Stimulated activated CD8-positive, alpha-beta memory T cell treated with anti-CD3 and anti-CD28 coated beads, Interleukin-2, amount 100 ng/mL, for 48 hours (primary cell): ENCODE measurements around the gene TBCCD1.
"Not testable (repeated sequence)": the region's sequence is repeated elsewhere in the genome, so short reads cannot be mapped to it uniquely, and the experiment has no call there.

Source experiments
- DNase-seq, 2 donors: peaks; one replicate each; pipeline ENCODE4 v3.0.0-alpha.2; 2020; ENCODE audit warnings: low read depth in 2 of 2

Gene TBCCD1

DNA sequence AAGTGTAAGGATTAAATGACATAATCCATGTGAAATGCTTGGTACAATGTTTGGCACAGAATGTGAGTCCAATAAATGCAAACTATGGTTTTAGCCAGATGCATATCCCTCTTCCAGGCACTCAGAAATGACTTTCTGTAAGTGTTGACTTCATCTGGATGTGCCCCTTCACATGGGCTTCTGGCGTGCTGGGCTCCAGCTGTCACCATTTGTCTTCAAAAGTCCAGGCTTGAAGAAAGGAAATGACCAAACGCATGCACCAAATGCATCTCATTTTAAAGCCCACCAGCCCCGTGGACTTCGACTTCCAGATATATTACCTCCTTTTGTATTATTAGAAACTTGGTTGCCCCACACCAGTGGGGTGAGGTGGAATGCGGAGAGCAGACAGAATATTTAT is 46.7 kb downstream of the TBCCD1 start:
- DNase-seq: no peak

DNA sequence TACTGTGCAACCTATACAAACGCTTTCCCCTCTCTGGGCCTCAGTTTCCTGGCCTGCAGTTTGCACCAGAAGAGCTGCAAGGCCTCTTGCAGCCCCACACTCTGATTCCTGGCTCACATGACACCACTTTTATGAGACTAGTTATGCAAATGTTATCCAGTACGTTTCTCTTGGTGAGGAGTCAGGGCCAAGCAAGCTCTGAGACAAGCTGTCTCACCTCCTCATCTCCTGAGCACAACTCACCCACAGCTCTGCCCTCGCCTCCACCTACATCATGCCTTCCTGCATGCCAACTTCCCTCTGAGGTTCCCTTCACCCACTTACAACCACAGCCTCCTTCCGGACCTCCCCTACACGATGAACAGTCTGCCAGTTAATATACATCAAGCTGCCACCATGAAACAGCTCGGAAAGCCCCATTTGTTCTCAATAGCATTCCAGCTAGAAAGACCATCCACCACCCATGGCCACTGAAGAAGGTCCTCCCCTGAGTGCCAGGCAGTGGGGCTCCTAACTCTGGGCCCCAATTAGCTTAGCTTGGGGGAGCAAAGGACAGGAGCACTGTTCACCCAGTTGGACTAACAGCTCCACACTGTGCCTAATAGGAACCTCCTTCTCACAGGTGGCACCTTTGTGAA is 48.0 kb downstream of the TBCCD1 start:
- DNase-seq: peak in 1 of 2 donors; percentile 18

DNA sequence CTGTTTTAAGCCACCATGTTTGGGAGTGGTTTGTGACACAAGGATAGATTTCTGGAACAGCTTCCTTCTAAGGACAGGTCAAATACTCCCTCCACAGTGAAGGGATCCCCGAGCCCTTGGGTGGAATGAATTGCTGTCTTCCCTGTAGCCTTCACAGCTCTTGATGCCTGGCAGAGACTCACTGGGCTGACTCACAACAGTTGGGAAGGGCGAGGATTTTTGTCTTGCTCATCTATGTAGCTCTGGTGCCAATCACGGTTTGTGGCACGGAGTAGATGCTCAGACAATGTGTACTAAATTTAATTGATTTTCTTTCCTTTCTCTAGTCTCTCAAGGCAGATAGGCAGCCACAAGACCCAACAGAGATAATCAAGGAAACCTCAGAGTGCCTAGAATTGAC is 49.9 kb downstream of the TBCCD1 start:
- DNase-seq: no peak

DNA sequence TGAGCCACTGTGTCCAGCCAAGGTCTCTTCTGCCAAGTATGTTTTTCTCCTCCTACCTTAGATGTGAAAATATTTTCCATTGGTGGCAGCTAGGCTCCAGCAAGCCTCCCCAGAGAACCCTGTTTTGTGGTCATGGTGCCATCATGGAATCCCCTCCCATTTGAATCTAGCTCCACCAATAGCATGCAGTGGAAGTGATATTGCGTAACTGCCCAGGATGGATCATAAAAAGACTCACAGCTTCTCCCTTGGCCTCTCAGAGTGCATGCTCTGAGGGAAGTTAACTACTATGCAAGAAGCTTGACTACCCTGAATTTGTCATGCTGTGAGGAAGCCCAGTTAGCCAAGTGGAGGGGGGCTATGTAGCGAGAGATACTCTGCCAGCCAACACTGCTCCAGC is 50.5 kb downstream of the TBCCD1 start:
- no peak for DNase-seq

DNA sequence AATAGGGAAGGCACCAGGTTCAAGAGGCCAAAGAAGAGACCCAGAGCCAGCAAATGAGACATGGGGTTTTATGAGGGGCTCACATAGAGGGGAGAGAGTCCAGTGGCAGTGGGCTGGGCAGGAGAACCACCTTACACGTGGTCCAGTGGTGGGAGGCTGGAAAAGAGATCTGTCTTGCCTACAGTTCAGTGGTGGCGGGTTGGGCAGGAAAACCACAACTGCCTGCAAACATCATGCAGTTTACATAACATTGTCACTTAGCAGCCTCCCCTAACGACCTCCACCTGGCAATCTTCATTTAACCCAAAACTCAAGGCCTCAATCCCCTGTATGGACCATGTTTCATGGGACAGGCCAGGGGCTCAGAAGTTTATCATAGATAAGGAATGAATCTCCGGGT is 52.0 kb downstream of the TBCCD1 start:
- DNase-seq: no peak

DNA sequence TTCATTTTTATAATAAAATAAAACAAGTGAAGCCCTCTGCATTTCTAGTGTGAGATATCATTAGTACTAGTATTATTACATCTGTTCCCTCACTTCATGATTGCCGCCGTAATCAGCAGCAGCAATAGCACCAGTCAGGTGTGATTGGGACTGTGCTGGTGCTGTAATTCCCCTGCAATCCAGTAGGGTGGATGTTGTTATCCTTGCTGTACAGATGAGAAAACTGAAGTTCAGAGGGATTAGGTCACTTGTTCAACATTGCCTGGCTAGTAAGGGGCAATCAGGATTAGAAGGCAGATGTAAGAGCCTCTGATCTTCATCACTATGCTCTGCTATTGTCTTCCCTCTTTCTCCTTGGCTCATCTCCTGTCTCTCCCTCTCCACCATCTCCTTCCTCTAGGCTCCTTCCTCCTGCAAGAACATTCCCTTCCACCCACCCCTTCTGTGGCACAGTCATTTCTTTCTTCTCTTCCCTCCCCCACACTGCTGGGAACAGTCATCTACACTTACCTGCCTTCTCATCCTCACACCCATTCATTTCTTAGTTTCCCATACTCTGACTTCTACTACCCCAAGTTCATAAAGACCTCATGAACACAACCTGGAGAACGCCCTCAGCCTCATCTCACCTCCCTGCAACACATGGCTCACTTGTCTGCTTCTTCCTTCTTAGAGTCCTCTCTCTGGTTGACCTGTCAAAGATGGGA is 52.7 kb downstream of the TBCCD1 start:
- DNase-seq: no peak

DNA sequence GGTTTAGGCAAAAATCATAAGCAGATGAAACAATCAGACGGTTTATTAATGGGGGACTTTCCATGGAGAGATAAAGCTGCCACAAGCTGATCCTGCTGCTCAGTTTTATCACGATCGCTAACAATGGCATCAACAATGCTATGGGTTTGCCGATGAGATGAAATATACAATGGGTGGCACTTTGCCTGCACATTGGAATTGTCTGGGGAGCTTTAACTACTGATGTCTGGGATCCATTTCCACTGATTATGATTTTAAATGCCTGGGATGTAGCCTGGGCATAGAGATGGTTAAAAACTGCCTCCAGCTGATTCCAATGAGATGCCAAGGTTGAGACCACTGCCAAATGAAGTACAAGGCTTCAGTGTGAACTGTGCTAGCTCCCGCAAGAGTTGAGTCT is 53.8 kb downstream of the TBCCD1 start:
- no peak for DNase-seq

DNA sequence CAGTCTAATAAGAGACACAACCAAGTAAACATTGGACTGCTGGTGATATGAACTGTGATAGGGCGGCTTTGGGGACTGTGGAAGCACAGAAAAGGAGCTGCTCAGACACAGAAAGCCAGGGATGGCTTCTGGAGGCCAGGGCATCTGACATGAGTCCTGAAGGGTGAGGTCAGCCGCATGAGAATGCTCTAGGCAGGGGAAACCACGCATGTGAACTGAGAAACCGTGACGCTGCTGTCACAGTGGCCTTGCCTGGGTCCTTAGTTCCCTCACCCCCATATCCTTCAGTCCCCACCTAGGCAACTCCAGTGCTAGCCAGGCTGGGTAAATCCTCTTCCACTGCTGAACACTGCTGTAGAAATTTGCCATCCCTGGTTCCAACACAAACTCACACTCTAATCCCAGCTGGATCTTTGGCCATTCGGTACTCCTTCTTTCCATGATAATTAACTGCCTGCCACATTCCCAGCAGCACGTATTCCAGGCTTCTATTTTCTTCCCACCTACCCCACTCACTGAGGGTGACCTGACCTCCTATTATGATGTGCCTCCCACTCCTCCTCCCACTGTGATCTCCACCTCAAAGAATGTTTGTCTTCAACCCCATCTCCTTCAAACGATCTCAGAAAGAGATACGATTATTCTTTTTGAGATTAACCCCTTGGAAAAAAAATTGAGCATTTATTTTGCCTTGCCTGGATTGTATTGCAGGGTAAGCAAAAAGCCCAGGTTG is 54.4 kb downstream of the TBCCD1 start:
- DNase-seq: no peak

DNA sequence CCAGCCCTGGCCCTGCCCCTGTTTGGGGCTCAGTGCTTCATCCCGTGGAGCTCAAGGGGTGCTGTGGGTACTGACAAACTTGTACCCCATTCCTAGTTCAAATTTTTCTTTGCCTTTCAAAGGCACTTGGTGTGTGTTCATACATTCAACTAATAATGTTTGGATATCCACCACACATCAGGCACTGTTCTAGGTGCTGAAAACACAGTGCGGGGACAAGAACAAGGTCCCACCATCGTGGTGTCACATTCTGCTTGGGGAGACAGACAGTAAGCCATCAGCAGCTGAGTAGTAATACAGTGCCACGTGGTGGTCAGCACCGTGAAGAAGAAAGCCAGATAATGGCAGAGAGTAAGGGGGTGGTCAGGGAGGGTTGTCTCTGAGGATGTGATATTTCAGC is 55.4 kb downstream of the TBCCD1 start:
- no peak for DNase-seq

DNA sequence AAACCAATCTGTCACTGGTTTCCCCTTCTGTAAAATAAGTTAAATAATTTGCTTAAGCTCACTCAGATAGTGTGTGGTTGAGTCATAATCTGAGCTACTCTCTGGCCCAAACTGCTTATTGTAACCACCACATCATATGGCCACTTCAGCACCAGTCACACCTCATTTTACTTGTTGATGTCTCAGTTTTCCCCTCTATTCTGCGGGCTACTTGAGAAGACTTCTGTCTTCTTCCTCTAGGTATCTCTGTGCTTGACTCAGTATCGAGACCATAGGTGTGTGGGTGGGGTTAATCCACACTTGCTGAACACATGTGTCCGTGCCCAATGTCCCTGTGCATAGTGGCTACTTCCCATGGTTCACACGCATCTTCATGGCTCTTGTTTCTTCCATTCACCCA is 55.9 kb downstream of the TBCCD1 start:
- DNase-seq: no peak

DNA sequence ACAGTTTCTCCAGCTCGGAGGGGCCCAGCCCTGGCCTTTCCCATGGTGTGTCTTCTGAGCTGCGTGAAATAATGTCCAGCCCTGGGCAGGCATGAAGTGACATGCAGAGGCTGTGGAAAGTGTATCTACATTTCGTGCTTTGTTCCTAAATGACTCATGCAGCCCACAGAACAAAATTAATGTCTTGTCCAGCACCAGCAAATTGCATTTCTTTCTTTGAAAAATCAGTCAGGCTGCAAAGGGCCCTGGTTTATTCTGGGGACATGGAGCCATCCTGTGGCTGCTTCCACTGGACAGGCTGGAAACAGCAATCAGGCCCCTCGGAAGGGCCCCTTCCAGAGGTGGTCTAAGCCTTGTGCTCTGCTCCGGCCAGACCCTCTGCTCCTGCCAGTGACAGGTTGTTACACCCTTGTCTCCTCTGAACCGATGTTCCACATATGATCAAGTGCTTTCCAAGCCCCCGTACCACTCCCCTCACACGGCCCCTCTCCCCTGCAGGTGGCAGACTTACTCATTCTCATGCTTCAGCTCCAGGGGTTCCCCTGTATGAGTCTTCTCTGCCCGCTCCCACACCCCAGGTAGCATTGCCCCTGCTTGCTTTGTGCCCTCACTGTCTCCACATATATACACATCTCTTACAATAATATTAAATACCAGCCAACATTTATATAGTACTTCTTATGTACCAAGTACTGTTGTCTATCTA is 56.6 kb downstream of the TBCCD1 start:
- no peak for DNase-seq

DNA sequence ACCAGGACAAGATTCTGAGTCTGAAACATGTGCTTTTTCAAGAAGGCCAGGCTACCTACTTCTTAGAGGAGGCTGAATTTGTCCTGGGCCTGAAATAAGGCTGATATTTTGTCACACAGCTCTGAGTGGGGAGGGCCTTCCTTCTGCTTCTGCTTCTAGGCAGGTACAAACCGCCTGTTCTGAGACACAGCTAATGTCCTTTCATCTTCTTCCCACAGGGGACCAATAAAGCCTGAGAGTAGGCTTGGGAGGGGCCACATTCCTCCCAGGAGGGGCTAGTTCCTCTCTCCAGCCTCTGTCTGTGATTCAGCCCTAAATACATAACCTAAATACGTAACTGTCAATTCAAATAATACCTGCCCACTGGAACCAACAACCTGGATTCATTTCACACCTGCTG is 57.7 kb downstream of the TBCCD1 start:
- DNase-seq: no peak

DNA sequence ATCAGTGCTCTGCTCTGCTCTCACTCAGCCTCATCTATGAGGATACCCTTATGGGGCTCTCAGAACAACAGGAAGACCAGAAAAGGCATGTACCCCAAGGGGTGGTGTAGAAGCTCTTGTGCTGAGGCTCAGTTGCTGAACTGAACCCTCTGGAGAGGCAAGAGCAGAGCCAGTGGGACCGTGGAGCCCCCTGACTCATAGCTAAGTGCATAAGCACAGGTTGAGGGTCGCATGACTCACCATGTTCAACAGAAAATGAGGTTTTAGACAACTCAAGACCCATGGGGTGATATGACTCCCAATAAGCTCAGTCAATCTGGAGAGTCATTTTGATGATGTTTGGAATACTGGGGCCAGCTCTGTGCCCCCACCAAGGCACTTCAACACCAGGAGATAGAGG is 60.3 kb downstream of the TBCCD1 start:
- no peak for DNase-seq

DNA sequence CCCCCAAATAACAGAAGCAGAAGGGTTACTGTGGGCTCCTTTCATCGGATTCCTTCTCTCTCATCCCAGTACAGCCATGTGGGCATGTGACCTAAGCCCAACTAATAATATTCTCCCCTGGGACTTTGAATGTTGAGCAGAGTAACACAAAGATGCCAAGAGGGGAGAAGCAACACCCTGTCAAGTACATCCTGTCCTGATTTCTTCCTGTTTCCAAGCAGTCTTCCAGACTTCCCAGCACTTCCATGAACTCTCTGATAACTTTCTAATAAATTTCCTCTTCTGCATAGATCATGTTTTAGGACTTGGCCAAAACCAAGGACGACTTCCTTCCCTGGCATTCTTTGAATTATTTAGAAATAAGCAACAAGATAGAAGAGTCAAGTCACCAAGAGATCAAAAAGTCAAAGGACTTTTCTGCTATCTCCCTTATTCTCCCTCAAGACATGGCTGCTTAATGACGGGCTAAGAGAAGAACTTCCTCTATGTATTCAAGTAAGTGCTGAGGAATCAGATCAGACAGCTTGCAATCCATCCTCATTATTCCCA is 60.9 kb downstream of the TBCCD1 start:
- DNase-seq: no peak

DNA sequence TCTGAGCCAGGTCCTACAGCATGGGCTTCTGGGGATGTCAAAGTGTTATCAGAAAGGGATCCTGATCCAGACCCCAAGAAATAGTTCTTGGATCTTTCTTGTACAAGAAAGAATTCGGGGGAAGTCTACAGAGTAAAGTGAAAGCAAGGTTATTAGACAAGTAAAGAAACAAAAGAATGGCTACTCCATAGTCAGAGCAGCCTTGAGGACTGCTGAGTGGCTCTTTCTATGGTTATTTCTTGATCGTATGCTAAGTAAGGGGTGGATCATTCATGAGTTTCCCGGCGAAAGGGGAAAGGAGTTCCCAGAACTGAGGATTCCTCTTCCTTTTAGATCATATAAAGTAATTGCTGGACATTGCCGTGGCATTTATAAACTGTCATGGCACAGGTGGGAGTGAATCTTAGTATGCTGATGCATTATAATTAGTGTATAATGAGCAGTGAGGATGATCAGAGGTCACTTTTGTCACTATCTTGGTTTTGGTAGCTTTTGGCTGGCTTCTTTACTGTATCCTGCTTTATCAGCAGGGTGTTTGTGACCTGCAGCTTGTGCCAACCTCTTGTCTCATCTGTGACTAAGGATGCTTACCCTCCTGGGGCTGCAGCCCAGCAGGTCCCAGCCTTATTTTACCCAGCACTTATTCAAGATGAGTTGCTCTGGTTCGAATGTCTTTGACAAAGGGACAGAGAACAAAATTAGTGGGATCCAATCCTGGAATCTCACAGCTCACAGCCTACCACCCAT is 64.0 kb downstream of the TBCCD1 start:
- DNase-seq: no peak

DNA sequence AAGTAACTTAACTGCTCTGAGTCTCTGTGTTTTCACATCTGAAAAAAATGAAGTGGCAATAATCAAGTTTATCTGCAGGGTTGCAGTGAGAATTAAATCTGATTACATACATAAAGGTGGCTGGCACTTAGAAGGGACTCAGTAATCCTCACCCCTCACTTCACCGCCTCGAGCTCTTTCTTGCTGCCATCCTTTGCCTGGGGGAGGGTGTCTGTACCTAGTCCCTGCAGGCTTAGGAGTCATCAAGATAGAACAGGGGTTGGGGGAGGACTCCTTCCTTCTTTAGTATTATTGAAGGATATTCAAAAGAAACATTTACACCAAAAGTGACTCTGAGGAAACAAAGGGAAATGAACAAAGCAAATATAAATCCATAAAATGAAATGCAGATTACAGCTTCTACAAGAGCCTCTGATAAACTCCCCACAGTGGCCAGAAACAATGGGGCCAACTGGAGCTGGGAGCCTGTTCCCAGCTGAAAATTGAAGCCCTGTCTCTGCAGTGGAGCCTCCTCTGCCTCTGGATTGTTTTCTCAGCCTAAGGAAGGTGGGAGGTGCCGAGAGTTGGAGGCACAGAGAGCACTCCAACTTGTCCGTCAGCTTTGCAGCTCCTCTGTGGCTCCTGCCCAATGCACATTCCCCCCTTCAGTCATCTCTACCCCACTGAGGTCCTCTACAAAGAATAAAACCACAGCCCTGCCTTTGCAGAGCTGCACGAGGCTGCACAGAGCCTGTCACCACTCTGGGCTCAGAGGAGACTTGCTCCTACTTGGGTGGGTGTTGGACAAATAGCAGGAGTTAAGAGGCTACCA is 64.8 kb downstream of the TBCCD1 start:
- no peak for DNase-seq

DNA sequence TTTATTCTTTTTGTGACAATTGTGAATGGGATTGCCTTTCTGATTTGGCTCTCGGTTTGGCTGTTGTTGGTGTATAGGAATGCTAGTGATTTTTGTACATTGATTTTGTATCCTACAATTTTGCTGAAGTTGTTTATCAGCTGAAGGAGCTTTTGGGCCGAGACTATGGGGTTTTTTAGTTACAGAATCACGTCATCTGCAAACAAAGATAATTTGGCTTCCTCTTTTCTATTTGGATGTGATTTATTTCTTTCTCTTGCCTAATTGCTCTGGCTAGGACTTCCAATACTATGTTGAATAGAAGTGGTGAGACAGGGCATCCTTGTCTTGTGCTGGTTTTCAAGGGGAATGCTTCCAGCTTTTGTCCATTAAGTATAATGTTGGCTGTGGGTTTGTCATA is 67.2 kb downstream of the TBCCD1 start:
- DNase-seq: not testable (repeated sequence)

DNA sequence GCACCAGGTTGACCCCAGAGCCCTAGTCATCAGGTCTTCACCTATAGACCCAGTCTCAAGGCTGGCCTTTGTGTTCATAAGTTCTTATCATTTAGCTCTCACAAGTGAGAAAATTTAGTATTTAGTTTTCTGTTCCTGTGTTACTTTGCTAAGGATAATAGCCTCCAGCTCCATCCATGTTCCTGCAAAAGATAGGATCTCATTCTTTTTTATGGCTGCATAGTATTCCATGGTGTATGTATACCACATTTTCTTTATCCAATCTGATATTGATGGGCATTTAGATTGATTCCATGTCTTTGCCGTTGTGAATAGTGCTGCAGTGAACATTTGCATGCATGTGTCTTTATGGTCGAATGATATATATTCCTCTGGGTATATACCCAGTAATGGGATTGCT is 69.1 kb downstream of the TBCCD1 start:
- DNase-seq: not testable (repeated sequence)

DNA sequence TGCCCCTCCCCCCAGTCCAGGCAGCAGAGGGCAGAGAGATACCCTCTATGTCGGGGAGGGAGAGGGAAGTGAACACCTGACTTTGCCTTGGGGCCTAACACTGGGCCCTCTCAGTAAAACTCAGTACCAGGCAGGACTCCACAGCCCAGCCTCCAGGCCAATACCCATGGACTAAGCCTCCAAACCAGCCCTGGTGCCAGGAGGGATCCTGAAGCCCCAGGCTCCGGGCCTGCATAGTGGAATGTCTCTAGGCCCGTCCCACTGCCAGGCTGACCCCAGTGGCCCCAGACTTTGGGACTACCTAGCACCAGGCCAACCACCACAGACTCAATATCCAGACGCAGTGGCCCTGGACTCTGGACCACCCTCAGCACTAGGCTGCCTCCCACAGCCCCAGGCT is 69.5 kb downstream of the TBCCD1 start:
- DNase-seq: no peak

DNA sequence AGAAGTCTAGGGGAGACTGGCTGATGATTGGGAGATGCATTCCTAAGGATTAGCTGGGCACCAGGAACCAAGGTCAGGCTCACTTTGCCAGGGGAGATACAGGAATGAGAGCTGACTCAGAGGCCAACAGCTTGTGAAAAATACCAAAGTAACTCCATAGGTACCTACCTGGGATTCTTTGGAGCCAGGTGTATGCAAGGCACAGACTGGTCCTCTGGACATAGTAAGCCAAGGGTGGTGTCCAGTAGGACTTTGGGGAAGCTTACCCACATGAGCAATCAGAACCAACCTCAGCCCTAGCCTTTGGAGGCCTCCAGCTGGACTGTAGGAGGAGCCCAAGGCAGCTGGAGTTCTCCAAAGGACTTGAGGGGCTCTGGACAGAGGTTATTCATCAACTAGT is 70.5 kb downstream of the TBCCD1 start:
- no peak for DNase-seq
